ENCODE results near the gene CCDC85B. TPM values are rescaled to one million over a fixed set of nuclear protein-coding genes. Genes with fewer than 3 reads are reported as not detected.

CCDC85B gene
- total RNA-seq, 1 donor from 2014 or later: 29.3 TPM

DNA sequence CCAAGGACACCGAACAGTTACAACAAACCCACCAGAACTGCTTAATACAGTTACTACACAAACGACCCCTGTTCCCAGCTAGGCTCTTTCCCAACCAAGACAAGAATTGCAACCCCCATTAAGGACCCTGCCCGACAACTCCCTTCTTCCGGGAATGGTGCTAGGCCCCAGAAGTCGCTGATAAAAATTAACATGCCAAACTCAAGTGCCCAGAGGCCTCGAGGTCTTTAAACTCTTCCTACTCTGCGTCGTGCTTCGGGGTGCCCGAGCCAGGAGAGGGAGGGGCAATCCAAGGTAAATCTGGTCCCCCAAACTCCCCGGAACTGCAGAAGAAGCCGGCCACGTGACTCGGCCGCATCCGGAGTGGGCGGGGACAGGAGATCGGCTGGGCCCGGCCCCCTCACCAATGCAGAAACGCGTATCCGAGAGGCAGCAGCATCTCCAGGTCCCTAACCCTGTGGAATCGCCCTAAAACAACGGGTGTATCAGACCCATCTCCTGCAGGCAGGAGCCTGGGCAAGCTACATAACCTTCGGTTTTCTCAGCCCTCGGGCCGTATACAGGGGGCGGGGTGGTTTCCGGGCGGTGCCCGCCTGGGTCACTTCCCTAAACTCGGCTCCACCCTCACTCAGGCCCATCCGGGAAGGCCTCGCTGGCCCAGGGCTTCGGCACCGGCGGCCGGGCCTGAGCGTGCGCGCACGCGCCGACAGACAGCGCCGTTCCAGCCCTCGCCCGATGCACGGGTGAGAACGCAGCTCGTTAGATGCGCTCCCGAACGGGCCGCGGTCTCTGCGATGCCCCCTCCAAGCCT lies 33.6 kb upstream of the CCDC85B start:
- H3K36me3 Mint-ChIP-seq (ENCODE audit: low read depth): peaks cover 40% of the 10 kb centered on the region

DNA sequence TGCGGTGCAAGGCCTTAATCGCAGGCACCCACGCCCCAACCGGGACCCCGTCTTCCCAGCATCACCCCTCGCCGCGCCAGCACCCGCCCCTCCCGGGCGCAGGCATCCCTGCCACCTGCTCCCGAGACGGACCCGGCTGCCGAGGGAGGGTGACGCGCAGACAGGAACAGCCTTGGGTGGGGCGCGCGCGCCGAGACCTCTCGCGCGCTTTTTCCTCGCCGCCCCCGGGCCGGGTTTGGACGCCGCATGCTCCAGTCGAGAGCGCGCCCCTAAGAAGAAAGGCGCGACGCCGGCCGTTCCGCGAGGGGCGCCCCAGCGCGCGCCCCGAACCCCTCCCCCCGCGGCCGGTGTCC lies 33.0 kb upstream of the CCDC85B start:
- H3K27me3 Mint-ChIP-seq (ENCODE audit: low read depth): peaks cover 27% of the 10 kb centered on the region
- peaks cover 56% of the 10 kb centered on the region for H3K4me1 Mint-ChIP-seq
- H3K4me3 Mint-ChIP-seq: peak overlapping the region; percentile 94
- no peak overlapping the region for H3K27ac Mint-ChIP-seq (ENCODE audit: unreplicated experiment)
- peak; percentile 40 for DNase-seq (ENCODE audit: low read depth, low spot score)
- TF ChIP-seq, protein P1, sequence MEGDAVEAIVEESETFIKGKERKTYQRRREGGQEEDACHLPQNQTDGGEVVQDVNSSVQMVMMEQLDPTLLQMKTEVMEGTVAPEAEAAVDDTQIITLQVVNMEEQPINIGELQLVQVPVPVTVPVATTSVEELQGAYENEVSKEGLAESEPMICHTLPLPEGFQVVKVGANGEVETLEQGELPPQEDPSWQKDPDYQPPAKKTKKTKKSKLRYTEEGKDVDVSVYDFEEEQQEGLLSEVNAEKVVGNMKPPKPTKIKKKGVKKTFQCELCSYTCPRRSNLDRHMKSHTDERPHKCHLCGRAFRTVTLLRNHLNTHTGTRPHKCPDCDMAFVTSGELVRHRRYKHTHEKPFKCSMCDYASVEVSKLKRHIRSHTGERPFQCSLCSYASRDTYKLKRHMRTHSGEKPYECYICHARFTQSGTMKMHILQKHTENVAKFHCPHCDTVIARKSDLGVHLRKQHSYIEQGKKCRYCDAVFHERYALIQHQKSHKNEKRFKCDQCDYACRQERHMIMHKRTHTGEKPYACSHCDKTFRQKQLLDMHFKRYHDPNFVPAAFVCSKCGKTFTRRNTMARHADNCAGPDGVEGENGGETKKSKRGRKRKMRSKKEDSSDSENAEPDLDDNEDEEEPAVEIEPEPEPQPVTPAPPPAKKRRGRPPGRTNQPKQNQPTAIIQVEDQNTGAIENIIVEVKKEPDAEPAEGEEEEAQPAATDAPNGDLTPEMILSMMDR (conservative IDR thresholded peaks at IDR 0.05): peak; percentile 23
- no peaks in the 10 kb centered on the region for H3K9me3 Mint-ChIP-seq
- peaks cover 36% of the 10 kb centered on the region for H3K36me3 Mint-ChIP-seq (ENCODE audit: low read depth)

More for the DNA sequence above, 33.6 kb upstream of the CCDC85B start:
- H3K27ac Mint-ChIP-seq (ENCODE audit: unreplicated experiment): peak overlapping the region; percentile 7
- peaks cover 58% of the 10 kb centered on the region for H3K4me1 Mint-ChIP-seq
- TF ChIP-seq, protein P1 (conservative IDR thresholded peaks at IDR 0.05): no peak
- H3K27me3 Mint-ChIP-seq (ENCODE audit: low read depth): peaks cover 29% of the 10 kb centered on the region
- peaks cover 3% of the 10 kb centered on the region for H3K9me3 Mint-ChIP-seq
- peak; percentile 49 for DNase-seq (ENCODE audit: low read depth, low spot score)
- H3K4me3 Mint-ChIP-seq: peak overlapping the region; percentile 94

DNA sequence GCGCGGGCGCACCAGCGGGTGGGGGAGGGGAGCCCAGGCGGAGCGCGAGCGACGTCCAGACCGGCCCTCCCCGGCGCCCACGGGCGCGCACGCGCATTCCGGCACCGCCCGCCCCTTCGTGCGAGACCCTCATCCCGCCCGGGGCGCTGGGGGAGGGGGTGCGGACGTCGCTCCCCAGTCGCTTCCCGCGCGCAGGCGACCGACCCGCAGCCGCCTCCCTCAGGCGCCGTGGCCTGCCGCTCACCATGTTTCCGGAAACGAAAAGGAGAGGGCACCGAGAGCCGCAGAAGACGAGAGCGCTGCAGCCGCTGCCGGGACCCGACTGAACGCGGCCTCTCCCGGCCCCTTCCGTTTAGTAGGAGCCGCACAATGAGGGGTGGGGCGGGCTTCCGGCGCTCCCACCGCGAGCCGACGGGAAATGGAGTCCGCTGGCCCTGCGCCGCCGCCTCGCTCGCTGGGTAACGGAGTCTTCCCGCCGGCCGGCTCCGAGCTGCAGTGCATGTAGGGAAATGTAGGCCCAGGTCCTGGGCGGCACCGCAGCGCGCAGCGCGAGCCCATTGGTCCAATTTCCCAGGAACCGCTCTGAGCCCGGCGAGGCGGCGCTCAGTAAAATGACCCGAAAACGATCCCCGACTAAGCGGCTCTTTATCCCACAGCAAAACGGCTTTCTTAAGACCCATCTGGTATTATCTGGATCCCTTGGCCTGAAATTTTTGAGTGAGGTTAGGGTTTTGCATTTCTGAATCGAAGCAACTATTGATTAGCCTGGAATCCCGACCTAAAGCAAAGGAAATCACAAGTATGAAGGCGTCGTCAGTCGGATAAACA lies 32.4 kb upstream of the CCDC85B start, which contains the start of gene CFL1:
CFL1 (minus strand) TSS at position 328 of the 828 bp plus-strand sequence; CDS start at position 247, 81 bp downstream.
- TF ChIP-seq, protein P1 (conservative IDR thresholded peaks at IDR 0.05): no peak
- Mint-ChIP-seq H3K4me1 (peaks cover 60% of the 10 kb centered on the region), H3K9me3 (no peaks in the 10 kb centered on the region)

DNA sequence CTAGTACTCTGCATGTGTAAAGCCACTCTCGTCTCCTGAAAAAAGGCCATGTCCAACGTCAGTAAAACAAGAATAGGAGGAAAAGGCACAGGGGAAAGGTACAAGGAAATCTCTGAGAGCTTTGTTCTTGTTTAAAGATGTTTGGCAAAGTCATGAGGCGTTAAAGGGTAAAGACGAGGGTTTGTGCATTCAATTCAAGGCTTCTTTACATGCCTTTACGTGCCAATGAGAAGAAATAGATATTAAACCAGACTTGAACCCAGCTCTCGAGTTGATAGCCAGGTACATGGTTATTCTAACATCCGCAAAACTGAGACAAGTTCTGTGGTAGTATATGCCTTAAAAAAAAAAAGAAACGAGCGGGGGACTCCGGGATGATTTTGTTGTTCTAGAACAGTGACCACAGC lies 31.8 kb upstream of the CCDC85B start:
- Mint-ChIP-seq H3K4me3 (peak overlapping the region; percentile 95), H3K9me3 (no peaks in the 10 kb centered on the region), H3K27ac (ENCODE audit: unreplicated experiment) (peak overlapping the region; percentile 99), H3K36me3 (ENCODE audit: low read depth) (peaks cover 30% of the 10 kb centered on the region), H3K4me1 (peaks cover 59% of the 10 kb centered on the region), H3K27me3 (ENCODE audit: low read depth) (peaks cover 20% of the 10 kb centered on the region)
- TF ChIP-seq, protein P1 (conservative IDR thresholded peaks at IDR 0.05): no peak
- no peak for DNase-seq (ENCODE audit: low read depth, low spot score)

More for the DNA sequence above, 32.4 kb upstream of the CCDC85B start, which contains the start of gene CFL1:
- peak; percentile 96 for DNase-seq (ENCODE audit: low read depth, low spot score)
- H3K27ac Mint-ChIP-seq (ENCODE audit: unreplicated experiment): peak within 1 kb of the TSS; percentile 99
- H3K4me3 Mint-ChIP-seq: peak within 1 kb of the TSS; percentile 95
- H3K27me3 Mint-ChIP-seq (ENCODE audit: low read depth): peaks cover 26% of the 10 kb centered on the region
- peaks cover 36% of the 10 kb centered on the region for H3K36me3 Mint-ChIP-seq (ENCODE audit: low read depth)

DNA sequence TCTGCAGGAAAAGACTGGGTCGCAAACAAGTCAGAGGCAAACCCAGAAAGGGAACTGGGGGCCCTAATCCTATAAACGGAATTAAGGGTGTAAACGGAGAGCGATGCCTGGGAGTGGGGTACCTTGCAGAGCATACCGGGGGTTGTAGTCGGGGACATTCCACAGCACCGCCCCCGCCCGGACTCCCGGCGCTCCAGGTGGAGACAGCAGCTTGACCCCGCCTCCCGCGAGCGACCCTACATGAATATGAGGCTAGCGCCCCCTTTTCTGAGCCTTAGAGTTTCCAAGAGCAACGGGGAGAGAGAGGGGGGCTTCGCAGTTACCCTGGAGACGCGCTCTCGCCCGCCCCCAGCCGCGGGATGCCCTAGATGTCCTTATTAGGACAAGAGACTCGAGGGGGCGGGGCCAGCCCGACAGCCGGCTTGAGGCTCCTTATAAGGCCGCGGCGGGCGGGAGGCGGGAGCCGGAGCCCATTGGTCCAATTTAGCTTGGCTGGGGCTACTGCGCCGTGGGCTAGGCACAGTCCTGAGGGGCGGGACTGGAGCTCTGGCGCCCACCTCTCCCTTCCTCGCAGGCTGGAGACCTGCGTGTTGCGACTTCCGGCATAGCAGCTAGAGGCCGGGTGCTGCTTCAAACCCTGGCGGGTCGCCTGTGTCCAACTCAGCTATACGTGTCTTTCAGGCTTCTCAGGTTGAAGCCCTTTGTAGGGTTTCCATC lies 31.2 kb upstream of the CCDC85B start:
- H3K36me3 Mint-ChIP-seq (ENCODE audit: low read depth): peaks cover 24% of the 10 kb centered on the region
- TF ChIP-seq, protein P1 (conservative IDR thresholded peaks at IDR 0.05): peak; percentile 34
- H3K4me3 Mint-ChIP-seq: peak overlapping the region; percentile 95
- peaks cover 17% of the 10 kb centered on the region for H3K27me3 Mint-ChIP-seq (ENCODE audit: low read depth)
- DNase-seq (ENCODE audit: low read depth, low spot score): peak; percentile 96
- no peaks in the 10 kb centered on the region for H3K9me3 Mint-ChIP-seq
- H3K4me1 Mint-ChIP-seq: peaks cover 56% of the 10 kb centered on the region
- peak overlapping the region; percentile 99 for H3K27ac Mint-ChIP-seq (ENCODE audit: unreplicated experiment)

Data from neural crest cell (in vitro differentiated cells).